GM12801 (cell line): ENCODE data around the gene KANSL1.

ENCODE experiments used
- TF ChIP-seq, protein P1 (sequence below): IDR thresholded peaks from one replicate; pipeline ENCODE4 v1.5.1; 2011; ENCODE audit warnings: control low read depth; ENCODE audit not compliant: insufficient read length; ENCODE audit errors: extremely low read depth

Gene KANSL1

DNA sequence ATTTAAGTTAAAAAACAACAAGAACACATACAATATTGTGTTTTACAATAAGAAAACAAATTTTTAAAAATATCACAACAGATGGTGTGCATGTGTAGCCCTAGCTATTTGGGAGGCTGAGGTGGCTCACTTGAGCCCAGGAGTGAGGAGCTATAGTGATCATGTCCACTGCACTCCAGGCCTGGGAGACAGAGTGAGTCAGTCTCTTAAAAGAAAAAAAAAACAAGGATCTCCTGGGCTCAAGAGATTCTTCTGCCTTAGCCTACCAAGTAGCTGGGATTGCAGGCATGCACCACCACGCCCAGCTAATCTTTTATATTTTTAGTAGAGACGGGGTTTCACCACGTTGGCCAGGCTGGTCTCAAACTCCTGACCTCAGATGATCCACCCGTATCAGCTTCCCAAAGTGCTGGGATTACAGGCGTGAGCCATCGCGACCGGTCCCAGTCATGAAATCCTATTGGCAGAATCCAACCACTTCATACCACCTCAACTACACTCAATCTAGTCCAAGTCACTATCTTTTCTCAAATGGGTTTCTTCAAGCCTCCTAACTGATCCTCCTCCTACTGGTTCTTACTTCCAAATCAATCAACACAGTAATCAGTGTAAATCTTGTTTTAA lies 139.2 kb downstream of the KANSL1 start:
- TF ChIP-seq, protein P1, sequence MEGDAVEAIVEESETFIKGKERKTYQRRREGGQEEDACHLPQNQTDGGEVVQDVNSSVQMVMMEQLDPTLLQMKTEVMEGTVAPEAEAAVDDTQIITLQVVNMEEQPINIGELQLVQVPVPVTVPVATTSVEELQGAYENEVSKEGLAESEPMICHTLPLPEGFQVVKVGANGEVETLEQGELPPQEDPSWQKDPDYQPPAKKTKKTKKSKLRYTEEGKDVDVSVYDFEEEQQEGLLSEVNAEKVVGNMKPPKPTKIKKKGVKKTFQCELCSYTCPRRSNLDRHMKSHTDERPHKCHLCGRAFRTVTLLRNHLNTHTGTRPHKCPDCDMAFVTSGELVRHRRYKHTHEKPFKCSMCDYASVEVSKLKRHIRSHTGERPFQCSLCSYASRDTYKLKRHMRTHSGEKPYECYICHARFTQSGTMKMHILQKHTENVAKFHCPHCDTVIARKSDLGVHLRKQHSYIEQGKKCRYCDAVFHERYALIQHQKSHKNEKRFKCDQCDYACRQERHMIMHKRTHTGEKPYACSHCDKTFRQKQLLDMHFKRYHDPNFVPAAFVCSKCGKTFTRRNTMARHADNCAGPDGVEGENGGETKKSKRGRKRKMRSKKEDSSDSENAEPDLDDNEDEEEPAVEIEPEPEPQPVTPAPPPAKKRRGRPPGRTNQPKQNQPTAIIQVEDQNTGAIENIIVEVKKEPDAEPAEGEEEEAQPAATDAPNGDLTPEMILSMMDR = no peak

DNA sequence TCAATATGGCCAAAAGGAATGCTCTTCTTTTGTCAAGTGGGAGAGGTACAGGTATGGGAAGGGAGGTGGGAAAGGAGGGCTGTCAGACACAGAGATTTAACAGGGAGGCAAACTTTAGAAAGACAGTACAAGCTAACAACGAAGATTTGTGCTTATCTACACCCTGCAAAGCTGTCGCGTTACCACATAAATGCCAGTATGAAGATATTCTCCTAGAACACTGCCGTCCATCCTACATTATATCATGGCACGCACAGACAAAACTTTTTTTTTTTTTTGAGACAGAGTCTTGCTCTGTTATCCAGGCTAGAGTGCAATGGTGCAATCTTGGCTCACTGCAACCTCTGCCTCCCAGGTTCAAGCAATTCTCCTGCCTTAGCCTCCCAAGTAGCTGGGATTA lies 143.6 kb downstream of the KANSL1 start:
- TF ChIP-seq, protein P1 = no peak

DNA sequence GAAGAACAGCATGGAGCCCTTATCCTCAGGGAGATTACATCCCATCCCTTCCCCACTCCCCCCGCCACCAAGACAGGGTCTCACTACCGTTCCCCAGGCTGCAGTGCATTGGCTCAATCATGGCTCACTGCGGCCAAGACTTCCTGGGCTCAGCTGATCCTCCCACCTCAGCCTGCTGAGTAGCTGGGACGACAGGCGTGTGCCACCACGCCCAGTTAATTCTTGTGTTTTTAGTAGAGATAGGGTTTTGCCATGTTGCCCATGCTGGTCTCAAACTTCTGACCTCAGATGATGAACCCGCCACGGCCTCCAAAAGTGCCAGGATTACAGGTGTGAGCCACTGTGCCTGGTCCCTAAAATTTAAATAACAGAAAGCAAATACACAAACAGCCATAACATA lies 145.4 kb downstream of the KANSL1 start:
- TF ChIP-seq, protein P1 = no peak

DNA sequence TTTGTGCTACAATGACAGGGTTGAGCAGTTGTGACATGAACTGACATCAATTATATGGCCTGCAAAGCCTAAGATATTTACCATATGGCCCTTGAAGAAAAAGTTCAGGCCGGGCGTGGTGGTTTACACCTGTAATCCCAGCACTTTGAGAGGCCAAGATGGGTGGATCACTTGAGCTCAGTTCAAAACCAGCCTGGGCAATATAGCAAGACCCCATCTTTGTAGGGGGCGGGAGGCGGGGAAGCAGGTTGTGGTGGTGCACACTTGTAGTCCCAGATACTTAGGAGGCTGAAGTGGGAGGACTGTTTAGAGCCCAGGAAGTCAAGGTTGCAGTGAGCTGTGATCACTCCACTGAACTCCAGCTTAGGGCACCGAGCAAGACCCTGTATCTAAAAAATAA lies 145.8 kb downstream of the KANSL1 start:
- TF ChIP-seq, protein P1 = no peak

DNA sequence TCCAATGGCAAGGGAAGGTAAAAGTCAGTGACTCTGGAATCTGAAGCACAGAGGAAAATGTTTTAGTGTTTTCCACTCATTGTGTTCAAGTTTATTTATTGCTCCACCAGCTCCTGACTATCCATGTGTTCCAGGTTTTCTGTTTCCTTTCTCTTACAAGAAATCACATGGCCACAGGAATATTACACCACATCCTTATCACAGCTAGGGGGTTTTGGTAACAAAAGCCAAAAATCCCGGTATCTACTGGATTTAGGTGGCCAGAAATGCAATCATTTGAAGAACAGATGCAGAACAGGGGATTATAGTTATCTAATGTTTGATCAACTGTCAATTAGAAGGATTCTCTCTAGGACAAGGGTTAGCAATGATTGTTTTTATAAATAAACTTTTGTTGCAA lies 146.3 kb downstream of the KANSL1 start:
- TF ChIP-seq, protein P1 = no peak

DNA sequence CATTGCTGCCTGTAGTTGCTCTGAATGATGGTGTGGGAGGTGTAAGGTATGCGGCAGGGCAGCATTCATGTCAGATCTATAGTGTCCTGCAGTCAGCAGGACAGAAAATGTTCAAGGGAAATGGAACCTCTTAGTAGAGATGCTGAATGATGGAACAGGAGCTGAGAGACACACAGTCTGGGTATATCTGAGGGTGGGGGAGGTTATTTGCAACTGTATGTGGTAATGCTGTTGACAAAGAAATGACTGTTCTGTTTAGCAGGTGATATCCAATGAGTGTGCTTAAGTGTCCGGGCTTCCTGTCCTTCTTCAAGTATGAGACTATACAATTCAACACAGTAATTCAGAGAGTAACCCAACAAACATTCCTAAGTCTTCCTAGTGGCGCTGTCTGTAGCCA lies 147.6 kb downstream of the KANSL1 start:
- TF ChIP-seq, protein P1 = no peak

DNA sequence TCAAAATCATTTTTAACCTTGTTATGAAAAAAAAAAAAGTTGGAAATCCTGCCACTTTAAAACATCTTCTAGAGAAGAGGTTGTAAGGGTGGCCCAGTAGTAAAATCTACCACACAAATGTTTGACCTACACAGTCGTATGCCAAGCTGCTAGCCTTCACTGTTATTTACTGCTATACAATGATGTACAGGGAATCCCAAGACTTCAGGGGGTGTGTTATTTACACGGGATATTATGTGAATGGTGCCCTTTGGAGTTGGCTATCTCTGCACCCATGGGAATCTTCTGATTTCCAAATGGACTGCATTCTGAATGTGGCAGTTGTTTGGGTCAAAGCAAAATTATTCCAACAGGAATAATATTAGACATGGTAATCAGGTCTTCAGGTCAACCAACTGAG lies 148.2 kb downstream of the KANSL1 start:
- TF ChIP-seq, protein P1 = no peak
